ENCODE measurements around the gene IPO9. TPM values are rescaled to one million over a fixed set of nuclear protein-coding genes. Genes with fewer than 3 reads are reported as not detected.

Gene IPO9
- total RNA-seq, 6 experiments from 2014 or later, result 10.3 to 21.7 (median 19.1) TPM

GRCh38 chr1:201930803-201931202, 101.8 kb downstream of the IPO9 start:
- no peak overlapping the region for H3K27ac ChIP-seq
- 59% methylated on average over 5 of the region's 5 CpGs for WGBS (ENCODE audit: insufficient coverage, low coverage, low lambda C conversion rate, missing lambda C conversion rate)
- ATAC-seq (no peak), DNase-seq (no peak)
- TF ChIP-seq POLR2A (IDR thresholded peaks at IDR 0.05) (no peak), CTCF (IDR thresholded peaks at IDR 0.05) (no peak)
- no peaks in the 10 kb centered on the region for H3K36me3 ChIP-seq
- no peak overlapping the region for H3K4me3 ChIP-seq
- no peaks in the 10 kb centered on the region for H3K9me3 ChIP-seq
- intact Hi-C loops (cut with DNase I), result no loop called here
- H3K4me1 ChIP-seq, result no peaks in the 10 kb centered on the region
- H3K27me3 ChIP-seq, result no peaks in the 10 kb centered on the region

MicroRNA genes within 50 kb of the gene (microRNA counts, 767-probe panel; counts per million panel counts)
- microRNA hsa-miR-1231, result 237 counts per million

Small RNAs within 50 kb of the gene (microRNA-seq; reads per million reads assigned to microRNA genes)
- gene MIR1231, result 0 reads per million in 2 donors
- 0 reads per million in 2 donors for gene MIR6739

Small RNAs within 50 kb of the gene (small RNA-seq; reads per million reads assigned to genes)
- gene MIR1231 (0 reads per million in 2 experiments), gene MIR6739 (0 reads per million in 2 experiments)

Other genes starting within 250 kb of the IPO9 start
- gene SHISA4, start 59.7 kb downstream of the IPO9 start, total RNA-seq, result 1 to 10 TPM; 2.5 to 8.1 (median 4.8) TPM
- gene LMOD1, start 117.4 kb downstream of the IPO9 start, total RNA-seq, result 1 to 10 TPM; 1.1 to 3.5 (median 2.1) TPM
- gene TIMM17A, start 126.3 kb downstream of the IPO9 start, total RNA-seq, result 10 to 100 TPM; 26.5 to 44.1 (median 38.1) TPM
- gene RNPEP, start 153.5 kb downstream of the IPO9 start, total RNA-seq, result 10 to 100 TPM; 28.9 to 51.5 (median 41.3) TPM
- gene ELF3, start 181.4 kb downstream of the IPO9 start, total RNA-seq, result 100 to 1,000 TPM in 1 of 6 experiments, 10 to 100 TPM in 5; 12.6 to 266 (median 57.8) TPM